GM04503 (cell line): ENCODE measurements around the gene NLN.
"Not testable (repeated sequence)": the region's sequence is repeated elsewhere in the genome, so short reads cannot be mapped to it uniquely, and the experiment has no call there.

Experiments
- DNase-seq: peaks from one replicate; pipeline ENCODE4 v3.0.0-alpha.2; 2012; ENCODE audit warnings: low read depth

The NLN gene

GRCh38 chr5:65832603-65833228 is 110.7 kb downstream of the NLN start:
- no peak for DNase-seq

GRCh38 chr5:65833780-65834179 is 111.8 kb downstream of the NLN start:
- no peak for DNase-seq

DNA sequence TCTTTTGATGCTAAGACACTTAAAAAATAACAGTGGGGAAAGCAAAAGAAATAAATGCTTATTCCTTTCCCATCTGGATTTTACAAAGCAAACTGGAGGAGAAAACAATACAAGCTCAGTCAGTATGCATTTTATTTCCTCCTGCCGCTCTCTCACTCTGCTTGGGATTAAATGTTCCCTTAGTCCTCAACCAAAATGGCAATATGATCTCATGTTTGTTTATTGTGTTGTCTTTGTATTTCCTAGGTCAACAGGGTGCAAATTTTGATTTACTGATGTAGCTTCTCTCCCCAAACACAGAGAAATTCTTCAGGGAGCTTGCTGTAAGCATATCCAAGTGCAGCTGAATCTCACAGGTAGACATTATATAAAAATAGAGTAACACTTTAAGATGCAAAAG is 112.3 kb downstream of the NLN start:
- DNase-seq: no peak

GRCh38 chr5:65835191-65835590 is 113.2 kb downstream of the NLN start:
- no peak for DNase-seq

GRCh38 chr5:65837139-65837538 is 115.1 kb downstream of the NLN start:
- peak; percentile 51 for DNase-seq

- not testable (repeated sequence) for DNase-seq
Measured at GRCh38 chr5:65839170-65839569, 117.2 kb downstream of the NLN start.

GRCh38 chr5:65840071-65840470 is 118.1 kb downstream of the NLN start:
- no peak for DNase-seq

- not testable (repeated sequence) for DNase-seq
Measured at GRCh38 chr5:65844763-65845162, 122.8 kb downstream of the NLN start.

DNA sequence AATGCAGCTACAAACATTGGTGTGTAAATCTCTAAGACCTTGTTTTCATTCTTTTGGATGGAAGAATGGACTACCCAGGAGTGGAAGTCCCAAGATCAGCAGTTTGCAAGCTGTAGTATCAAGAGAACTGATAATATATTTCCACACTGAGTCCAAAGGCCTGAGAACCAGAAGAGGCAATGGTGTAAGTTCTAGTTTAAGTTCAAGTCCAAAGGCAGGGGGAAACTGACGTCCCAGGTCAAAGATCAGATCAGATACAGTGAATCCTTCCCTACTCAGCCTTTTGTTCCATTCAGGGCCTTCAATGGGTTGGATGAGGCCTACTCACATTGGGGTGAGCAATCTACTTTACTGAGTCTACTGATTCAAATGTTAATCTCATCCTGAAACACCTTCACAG is 124.1 kb downstream of the NLN start:
- DNase-seq: no peak

DNA sequence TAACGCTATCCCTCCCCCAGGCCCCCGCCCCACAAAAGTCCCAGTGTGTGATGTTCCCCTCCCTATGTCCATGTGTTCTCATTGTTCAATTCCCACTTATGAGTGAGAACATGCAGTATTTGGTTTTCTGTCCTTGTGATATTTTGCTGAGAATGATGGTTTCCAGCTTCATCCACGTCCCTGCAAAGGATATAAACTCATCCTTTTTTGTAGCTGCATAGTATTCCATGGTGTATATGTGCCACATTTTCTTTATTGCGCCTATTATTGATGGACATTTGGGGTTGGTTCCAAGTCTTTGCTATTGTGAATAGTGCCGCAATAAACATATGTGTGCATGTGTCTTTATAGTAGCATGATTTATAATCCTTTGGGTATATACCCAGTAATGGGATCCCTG is 125.0 kb downstream of the NLN start:
- DNase-seq: not testable (repeated sequence)

DNA sequence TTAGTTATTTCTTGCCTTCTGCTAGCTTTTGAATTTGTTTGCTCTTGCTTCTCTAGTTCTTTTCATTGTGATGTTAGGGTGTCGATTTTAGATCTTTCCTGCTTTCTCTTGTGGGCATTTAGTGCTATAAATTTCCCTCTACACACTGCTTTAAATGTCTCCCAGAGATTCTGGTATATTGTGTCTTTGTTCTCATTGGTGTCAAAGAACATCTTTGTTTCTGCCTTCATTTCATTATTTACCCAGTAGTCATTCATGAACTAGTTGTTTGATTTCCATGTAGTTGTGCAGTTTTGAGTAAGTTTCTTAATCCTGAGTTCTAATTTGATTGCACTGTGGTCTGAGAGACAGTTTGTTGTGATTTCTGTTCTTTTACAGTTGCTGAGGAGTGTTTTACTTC is 127.9 kb downstream of the NLN start:
- DNase-seq: not testable (repeated sequence)

DNA sequence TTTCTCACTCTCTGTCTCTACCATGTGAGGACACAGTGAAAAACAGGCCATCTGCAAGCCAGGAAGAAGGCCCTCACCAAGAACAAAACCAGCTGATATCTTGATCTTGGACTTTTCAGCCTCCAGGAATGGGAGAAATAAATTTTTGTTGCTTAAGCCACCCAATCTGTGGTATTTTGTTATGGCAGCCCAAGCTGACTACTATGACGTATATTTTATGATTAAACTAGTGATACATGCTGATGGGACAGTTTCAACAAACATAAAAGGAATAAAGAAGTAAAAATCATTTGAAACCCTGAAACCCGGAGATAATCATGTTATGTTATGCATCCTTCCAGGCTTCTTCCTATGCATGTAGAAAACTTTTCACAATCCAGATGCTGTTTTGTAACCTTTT is 132.9 kb downstream of the NLN start:
- peak; percentile 77 for DNase-seq

- DNase-seq: no peak
Measured at GRCh38 chr5:65855766-65856315, 133.8 kb downstream of the NLN start.

DNA sequence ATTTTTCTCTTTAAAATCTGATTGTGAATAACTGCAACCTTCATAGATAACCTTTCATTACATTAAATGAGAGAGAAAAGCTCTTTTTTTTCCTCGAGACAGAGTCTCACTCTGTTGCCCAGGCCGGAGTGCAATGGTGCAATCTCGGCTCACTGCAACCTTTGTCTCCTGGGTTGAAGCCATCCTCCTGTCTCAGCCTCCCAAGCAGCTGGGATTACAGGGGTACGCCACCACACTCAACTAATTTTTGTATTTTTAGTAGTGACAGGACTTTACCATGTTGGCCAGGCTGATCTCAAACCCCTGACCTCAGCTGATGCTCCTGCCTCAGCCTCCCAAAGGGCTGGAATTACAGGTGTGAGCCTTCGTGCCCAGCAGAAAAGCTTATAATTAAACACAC is 134.5 kb downstream of the NLN start:
- DNase-seq: no peak

DNA sequence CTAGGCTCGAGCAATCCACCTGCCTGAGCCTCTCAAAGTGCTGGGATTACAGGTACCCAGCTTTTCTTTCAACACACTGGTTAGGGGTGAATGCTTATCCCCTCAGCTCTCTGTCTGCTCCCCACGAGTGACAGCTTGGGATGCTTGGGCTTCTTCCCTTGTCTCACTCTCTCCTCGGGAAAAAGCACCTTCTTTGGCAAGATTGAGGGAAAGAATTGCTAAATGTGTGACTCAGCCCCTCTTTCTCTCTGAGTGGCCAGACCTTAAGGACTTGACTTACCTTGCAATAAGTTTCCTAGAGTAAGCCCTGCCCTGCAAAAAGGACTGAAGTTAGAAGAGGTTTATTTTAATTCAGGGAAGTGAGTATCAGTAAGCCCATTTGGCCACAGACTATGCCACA is 136.3 kb downstream of the NLN start:
- no peak for DNase-seq

DNA sequence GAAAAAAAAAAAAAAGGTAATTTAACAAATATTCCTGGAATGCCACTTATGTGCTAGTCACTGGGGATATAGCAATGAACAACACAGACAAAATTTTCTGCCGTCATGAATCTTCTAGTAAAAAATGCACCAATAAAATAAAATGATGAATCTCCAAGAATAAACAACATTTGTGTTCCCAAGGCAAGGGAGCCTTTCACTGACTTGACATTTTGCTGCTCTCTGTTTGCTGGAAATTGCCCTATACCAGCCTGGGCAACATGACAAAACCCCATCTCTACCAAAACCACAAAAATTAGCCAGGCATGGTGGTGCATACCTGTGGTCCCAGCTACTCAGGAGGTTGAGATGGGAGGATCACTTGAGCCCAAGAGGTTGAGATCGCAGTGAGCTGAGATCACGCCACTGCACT is 139.8 kb downstream of the NLN start:
- peak; percentile 100 for DNase-seq

DNA sequence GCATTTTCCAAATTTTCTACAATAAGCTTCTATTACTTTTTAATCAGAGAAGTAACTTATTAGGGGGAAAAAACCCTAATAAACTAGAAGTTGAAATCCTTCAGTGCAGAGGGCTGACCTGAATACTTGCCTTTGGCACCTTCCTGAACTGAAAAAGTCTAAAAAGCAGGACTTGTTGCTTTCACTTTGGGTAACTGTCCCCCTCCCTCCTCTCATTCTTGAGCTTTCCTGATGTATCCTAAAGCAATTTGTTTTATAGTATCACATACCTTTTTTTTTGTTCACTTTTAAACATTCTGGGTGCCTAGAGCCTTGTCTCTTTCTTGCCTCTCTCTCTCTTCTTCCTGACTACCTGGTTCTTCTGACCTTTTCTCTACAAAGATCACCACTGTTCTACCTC is 140.4 kb downstream of the NLN start:
- no peak for DNase-seq

DNA sequence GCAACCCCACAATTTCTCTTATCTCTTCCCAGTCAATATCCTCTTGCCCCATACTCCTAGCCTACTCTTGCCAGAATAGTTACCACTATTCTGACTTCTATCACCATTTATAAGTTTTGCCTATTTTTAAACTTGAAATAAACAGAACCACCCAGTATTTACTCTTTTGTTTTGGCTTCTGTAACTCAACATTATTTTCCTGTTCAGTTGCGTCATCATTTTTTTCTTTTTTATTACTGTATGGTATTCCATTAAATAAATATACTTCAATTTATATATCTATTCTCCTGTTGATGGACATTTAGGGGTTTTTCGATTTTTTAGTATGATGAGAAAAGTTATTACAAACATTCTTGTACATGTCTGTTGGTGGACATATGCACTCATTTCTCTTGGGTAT is 141.7 kb downstream of the NLN start:
- no peak for DNase-seq

DNA sequence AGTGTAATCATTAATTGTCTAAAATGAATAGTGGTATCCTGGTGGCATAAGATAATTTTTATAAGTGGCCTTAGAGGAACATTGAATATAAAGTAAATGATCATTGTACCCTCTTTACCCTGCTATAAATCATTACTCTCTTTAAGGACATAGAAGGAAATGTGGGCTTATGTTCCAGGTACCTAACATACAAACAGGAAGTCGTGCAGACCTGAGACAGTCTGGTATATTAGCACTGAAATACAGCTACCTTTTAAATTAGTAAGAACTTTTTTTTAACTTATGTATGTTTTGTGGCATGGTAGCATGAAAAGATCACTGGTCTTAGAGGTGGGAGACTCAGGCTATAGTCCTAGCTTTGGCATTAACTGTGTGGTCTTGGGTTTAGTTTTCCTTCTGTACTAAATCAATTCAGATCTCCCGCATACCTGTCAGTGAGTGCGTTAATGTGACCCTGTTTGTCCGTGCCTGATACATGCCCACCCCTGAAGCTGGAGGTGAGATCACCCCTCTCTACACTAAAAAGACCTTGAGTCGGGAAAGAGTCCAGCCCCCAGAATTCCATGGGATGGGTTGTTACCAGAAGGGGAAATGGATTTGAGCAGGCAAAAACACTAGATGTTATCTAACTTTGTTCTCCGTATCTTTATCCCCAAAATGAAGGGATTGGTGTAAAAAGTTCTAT is 145.0 kb downstream of the NLN start:
- DNase-seq: no peak

- no peak for DNase-seq
Measured at GRCh38 chr5:65867542-65868195, 145.7 kb downstream of the NLN start.

DNA sequence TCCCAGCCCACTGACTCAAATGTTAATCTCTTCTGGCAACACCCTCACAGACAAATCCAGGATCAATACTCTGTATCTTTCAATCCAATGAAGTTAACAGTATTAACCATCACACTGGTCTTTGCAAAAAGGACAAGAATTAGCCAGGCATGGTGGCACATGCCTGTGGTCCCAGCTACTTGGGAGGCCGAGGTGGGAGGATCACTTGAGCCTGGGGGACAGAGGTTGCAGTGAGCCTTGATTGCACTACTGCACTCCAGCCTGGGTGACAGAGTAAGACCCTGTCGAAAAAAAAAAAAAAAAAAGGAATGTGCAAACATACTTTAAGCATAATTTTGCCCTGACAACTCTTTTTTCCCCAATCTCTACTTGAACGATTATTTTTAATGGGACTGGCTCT is 146.5 kb downstream of the NLN start:
- DNase-seq: no peak

DNA sequence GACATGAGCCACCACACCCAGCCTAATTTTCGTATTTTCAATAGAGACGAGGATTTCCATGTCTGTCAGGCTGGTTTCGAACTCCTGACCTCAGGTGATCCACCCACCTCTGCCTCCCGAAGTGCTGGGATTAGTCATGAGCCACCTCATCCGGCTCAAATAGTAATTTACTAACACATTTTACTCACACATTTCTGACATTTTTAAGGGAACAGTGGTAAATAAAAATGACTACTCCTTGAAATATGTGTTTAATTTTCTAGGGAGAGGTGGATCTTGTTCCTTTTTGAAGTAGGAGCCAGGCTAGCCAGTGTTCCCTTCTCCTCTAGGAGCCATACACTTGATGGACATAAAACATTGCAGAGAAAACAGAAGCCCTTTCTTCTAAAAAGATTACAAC is 149.2 kb downstream of the NLN start:
- no peak for DNase-seq

GRCh38 chr5:65871776-65872175 is 149.8 kb downstream of the NLN start:
- DNase-seq: not testable (repeated sequence)
